NCI-H524 treated with DMSO at 0.1 percent for 48 hours (cell line): ENCODE measurements around the gene CCNQ.

Experiments
- DNase-seq: peaks from one replicate; lab custom pipeline; 2025; lab: John Stamatoyannopoulos, UW

CCNQ gene

DNA sequence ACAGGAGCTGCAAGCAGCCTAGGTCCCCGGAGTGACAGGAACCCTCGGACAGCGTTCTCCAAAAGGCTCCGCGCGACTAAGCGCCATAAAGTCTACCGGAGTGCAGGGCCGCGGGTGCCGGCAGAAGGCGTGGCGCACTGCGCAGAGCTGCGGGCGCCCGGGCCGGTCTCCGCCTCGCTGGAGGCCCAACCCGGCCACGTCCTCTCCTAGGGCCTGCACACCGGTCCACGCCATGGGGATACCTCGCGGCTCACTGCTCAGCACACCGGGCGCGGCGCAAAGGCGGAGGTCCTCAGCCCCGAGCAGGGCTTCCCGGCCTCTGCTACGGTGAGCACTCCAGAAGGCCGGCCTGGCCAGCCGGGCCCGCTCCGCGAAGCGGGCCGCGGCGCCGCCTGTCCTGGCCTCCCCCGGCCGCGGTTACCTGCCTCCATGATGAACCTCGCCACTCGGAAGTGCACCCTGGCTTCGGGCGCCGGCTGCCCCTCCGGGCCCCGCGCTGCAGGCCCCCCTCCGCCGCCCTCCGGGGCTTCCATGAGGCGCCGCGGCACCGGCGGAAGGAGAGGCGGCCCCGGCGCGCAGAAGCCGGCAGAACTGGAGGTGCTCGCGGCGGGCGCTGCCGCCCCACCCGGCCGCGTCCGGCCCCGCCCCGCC is at the start of gene CCNQ:
CCNQ (minus strand) TSS at position 599 of the 651 bp plus-strand sequence; CDS start at position 533, 66 bp downstream.
- no peak for DNase-seq

DNA sequence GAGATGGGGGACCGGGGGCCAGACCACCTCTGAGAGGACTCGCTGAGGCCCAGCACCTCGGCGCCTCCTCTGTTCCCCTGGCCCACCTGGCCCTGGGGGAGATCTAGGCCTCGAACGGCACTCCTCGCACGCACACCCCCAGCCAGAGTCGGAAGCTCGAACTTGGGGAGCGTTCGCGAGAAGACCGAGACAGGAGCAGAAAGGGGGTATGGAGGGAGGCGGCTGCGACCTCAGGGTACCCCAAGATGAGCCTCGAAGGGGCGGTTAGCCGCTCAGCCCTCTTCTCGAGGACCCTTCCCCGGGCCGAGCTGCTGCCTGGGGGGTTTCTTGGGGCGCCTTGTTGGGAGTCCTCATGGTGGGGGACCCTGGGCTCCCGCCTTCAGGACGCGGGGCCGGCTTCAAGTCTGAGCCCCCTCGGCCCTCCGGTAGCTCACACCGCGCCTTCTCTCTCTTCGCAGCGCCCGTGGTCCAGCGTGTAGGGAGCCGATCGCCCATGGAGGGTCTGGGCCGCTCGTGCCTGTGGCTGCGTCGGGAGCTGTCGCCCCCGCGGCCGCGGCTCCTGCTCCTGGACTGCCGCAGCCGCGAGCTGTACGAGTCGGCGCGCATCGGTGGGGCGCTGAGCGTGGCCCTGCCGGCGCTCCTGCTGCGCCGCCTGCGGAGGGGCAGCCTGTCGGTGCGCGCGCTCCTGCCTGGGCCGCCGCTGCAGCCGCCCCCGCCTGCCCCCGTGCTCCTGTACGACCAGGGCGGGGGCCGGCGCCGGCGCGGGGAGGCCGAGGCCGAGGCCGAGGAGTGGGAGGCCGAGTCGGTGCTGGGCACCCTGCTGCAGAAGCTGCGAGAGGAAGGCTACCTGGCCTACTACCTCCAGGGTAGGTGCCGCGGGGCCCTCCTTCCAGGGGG is 48.8 kb upstream of the CCNQ start:
- DNase-seq: no peak

DNA sequence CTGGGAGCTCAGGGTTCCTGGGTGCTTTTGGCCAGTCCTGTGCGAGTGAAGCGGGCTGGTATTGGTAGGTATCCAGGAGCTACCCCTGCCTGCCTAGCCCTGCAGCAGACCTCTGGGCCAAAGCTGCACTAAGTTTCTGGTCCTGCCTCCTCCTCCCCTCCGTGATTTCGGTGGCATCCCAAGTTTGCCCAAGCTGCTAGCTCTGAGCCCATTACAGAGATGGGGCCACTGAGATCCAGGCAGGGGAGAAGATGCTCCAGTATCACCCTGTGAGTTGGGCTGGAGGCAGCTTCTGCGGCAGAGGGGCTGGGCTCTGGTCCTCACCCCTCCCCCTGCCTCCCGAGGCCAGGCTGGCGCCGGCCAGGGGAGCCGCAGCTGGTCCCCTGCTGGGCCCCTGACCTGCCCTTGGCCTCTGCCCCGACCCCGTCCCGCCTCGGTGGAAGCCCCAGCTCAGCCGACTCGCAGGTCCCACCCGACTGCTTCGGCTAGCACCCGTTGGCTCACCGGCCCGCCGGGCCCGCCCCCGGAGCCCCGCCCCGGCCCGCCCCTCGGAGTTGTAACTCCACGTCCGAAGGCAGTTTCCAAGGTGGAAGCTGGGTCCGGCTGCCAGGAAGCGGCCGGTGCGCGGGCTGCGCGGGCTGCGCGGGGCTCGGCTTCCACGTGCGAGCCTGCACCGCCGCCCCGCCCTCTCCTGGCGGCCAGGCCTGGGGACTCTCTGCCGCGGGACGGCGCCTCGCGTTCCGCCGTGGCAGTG is 47.9 kb upstream of the CCNQ start, which contains the start of gene DUSP9:
DUSP9 (plus strand) TSS at position 584 of the 754 bp plus-strand sequence. CDS start 751 bp downstream, outside the sequence.
- no peak for DNase-seq

DNA sequence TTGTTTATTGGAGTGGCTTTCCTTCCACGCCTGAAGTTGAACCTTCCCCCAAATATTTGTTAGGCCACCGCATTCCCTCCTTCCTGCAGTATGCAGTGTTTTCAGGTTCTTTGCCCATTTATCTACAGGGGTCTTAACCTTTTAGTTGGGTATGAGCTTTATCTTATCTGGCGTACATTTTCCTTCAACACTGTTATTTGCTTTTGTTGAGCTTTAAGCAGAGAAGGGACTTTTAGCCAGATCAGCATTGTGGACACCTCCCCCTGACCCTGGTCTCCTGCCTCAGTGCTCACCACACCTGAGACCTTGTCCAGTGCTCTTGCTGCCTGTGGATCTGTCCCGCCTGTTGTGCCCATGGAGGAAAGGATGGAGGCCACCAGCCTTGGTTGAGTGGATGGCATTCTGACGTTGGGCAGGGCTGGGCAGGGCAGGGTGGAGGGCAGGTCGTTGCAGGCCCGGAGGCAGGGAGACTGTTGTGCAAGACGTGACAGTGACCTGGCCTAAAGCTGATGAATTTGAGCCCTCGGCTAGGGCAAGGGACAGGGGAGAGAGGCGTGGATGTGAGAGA is 47.1 kb upstream of the CCNQ start:
- DNase-seq: no peak

DNA sequence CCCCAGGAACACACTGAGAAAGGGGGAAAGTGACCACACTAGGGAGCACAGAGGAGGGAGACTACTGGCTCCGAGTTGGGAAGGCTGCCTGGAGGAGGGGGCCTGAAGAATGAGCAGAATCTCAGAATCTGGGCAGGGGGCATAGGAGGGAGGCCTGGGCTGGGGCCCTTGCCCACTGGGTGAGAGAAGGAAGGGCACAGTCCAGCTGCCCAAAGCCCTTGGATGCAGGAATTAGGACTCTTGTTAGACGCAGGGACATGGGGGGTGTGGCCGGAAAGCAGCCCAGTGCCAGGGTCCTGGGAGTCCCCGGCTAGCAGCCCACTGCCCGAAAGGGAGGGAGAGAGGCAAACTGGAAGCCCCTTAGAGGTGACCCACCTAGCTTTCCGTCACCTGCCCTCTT is 46.2 kb upstream of the CCNQ start:
- DNase-seq: no peak

DNA sequence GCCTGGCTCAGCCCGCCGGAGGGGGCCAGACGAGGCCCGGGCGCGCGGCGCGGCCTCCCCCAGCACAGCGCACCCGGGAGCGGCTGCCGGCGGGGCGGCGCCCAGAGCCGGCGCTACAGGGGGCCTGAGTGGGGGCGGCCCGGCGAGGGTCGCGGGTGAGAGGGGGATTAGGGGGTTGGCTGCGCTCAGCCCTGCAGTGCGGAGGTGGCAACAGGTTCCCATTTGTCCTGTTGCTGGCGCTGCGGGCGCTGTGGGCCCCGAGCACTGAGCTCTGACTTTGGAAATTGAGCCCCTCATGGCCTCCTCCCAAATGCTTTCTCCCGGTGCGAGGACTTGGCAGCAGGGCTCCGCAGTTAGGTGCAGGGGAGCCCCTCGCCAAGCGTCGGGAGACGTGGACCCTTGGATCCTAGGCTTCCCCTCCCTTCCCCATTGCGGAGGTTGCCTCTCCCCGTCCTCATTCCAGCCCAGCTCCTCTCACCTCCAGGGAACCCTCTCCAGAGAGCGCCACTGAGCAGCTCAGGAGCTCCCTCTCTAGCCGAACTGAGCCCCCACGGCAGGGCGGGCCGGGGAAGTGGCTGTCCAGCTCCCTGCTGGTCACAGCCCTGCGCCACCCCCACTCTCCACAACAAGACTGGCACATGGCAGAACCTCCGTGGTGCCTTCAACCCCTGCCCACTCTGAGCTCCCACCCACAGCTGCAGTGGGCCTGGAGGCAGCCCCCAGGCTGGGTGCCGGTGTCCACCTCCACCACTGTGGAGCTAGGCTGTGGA is 45.6 kb upstream of the CCNQ start:
- no peak for DNase-seq

DNA sequence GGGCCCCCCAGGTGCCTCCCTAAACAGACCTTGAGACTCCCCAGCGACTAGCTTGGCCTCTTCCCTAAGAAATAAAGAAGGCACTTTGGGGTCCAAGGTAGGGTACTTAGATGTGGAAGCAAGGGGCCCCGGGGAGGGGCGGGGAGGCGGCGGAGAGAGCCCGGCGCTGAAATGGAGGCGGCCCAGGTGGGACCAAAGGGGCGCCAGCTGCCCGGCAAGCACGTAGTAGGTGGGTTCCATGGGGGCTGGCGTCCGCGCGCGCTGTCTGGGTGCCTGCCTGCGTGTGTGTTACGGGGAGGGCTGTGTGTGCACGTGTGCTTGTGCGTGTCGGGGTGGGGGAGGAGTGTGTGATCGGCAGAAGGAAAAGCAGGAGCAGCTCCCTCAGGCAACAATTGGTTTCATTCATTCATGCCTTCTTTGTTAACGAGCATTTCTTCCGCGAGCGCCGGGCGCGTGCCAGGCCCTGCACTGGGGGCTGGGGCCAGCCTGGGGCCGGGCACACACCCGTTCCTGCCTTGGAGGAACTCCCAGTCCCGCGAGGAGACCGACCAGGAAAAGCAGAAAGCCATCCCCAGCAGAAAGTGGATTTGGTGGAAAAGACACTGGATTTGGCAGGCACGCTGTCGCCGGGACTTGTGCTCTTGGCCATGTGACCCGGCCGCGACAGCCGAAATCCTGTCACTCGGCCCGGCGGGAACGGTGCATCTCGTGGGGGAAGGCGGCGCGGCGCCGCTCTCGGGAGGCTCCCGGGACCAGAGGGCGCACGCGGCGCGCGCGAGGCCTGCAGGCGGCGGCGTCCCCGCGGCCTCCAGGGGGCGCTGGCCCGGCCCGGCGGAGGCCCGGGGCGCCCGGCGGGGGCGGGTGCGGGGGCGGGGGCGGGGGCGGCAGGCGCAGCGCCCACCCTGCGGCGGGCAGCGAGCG is 44.8 kb upstream of the CCNQ start:
- DNase-seq: no peak

DNA sequence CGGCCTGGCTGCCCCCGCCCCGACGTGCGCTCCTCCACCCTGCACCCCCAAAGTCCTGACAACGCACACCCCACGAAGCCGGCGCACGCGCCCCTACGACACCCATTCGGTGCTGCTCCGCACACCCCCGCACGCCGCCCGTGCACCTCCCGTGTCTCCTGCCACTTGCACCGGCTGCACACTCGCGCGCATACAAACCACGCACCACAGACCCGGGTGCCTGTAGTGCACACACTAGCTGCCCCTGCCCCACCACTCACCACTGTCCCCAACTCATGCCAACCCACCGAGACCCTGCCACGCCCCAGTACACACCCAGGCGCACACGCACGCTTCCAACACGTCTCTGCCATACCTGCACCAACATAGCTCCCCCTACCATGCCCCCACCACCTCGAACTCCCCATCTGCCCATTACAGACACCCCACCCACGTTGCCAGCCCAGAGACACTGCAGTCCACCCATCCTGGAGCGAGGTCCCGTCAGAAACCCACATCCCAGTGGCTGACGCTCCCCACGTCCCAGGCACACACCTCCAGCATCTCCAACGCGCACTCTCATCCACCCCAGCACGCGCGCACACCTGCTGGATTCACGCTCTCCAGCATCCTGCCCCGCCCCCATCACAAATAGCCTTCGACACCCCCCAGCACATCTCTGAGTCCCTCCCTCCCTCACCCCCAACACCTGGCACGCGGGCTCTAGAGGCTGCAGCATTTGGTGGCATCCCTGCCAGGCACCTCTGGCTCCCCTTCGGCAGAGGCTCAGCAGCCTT is 43.9 kb upstream of the CCNQ start:
- DNase-seq: no peak

DNA sequence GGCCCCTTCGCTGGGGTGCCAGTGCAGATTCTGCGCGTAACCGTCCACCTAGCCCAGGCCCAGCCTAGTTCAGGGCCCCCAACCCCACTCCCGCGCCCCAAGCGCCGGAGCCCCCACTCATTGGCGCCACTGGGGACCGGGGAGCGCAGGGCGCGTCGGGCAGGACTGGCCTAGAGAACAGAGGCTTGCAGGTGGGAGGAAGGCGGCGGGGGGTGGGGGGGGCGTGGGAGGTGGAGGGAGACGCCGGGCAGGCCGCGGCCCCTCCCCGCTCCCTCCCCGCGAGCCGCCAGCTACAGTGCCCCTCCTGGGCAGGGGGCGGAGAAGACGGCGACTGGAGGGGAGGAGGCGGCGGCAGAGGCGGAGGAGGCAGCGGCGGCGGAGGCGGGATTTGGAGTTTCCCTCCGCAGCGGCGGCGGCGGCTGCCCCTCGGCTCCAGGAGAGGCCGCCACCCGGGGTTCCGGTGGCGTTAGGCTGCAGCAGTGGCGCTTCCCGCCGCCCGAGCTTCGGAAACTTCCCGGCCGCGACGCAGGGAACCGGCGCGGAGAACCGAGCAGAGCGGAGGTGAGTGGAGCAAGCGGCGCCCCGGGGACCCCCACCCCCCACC is 43.2 kb upstream of the CCNQ start:
- DNase-seq: no peak

DNA sequence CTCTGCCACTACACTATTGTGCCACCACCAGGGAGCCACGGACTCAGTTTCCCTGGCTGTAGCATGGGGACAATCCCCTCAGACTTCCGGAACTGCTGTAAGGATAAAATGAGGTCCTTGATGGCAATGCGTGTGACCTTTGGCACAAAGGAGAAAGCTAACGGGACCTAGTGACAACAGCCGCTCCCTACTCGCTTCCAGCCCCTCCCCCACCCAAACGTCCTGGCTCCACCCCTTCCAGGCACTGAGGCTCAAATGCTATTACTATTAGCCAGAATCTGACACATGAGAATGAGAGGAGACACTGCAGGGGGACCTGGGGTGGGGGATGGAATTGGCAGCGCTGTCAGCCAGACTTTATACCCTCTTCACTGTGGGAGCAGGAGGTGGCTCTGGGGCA is 42.7 kb upstream of the CCNQ start:
- DNase-seq: no peak

DNA sequence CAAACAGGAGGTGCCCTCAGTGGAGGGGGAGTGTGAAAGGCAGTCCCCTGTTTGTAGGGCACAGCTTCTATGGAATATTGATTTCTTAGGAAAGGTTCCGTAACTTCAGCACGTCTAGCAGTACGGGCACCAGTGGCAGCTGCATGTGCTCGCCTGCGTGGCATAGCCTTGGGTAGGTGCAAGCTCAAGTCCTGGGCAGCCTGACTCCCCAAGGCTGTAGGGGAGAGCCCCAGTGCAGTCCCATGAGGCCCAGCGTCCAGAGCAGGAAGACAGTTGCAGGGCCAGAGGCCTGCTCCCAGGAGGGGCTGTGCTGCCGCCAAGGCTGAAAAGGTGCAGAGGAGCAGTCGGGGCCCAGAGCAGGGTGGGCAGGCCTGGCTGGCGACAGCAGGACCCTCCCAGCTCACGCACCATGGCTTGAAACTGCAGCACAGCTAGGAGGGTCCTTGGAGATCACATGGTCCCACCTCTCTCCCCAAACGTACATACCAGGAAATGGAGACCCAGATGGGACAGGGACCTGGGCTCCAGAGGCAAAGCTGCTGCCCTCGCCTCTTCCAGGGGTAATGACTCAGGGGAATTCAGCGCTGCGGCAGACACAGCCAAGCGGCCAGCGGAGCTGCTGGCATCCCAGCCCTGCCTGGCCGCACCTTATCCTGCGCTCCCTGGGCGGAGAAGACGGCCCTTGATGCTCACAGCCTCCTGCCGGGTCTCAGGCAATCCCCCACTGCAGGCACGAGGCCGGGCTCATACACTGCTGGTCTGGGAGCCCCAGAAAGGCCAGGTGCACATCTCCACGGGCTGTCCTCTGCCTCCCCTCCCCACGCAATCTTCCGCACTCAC is 42.0 kb upstream of the CCNQ start:
- DNase-seq: no peak

DNA sequence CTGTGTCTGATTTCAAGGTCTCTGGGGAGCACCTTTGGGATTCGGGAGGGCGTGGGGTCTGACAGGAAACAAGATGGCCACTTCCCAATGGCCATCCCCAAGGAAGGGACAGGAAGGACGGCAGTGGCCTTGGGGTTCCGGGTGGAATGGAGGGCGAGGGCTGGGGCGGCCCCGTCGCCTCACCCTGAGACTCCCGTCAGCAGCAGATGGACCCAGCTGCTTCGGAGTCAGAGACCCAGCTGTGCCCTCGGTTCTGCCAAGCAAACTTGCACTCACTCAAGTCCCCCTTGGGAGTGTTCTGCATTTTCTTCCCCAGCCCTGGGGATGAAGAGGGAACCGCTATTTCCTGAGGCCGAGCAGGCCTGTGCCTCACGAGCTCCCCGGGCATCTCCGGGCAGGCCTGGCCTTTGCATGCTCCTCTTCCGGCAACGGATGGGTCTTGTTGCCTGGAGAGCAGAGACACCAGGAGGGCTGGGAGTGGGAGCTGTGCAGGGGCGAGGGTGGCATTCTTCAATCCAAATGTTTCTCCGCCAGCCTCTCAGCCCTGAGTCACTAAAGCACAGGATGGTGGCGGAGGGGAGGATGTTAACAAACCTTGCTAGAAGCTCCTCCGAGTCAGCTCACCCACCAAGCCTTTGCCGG is 41.2 kb upstream of the CCNQ start:
- no peak for DNase-seq

DNA sequence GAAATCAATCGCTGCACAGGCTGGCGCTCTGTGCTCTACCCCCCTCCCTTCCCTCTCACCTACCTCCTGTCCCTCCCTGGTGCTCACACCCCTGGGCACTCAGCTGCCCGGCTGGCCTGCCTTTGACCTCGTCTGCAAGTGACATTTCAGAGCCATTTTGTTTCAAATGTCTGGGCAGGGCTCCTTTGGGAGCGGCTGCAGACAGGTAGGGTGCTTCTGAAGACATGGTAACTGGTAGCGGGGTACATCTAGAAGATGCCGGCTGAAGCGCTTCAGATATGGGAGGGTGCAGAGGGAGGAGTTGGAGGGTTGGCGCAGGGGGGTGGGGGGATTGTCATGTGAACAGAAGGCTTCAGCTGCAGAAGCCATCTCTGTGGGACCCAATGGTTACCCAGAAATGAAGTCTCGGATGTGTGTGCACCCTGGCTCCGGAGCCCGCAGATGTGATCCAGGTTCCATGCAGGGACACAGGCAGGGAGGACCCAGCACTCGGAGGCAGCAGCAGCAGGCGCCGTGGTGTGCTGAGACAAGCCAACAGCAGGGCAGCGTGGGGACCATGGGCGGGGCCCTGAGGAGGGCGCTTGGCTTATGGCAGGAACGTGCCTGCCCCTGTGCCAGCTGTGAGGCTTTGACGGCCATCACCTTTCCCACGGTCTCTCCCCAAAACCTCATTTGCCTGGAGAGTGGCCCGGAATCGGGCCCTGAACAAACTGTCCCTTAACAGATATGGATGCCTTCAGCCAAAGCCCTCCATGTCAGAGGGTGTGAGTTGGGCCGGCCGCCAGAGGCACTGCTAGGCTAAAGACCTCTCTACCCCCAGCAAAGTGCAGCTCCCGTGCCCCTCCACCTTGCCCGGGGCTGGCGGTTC is 40.5 kb upstream of the CCNQ start:
- no peak for DNase-seq

DNA sequence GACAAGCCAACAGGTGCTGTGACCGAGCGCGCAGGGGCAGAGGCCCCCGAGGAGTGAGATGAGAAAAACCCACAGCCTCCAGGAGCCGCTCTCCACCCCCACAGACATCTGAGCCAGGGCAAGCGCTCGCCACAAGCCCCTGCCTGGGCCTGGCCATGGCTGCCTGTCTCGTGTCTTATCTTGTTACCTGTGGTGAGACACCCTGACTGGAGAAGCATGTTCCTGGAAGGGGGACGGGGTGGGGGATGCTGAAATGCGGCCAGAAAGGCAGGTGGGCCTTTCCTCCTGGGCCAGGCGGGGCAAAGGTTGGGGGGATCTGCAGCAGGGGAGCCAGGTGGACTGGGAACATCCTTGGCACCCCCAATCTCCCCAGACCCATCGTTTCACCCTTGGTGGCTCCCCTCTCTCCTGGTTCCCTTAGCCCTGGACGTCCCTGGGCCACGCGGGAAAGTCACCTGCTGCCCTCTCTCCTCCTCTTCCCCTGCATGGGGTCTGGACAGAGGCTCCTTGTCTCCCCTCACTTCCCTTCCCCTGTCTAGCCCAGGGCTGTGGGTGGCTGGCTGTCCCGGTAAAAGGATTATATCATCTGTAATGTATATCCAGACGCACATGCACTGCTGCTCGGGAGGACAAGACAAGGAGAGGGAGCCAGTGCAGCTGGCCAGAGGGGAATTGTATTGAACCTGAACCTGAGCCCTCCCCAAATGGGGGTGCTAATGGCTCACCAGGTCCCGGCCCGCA is 39.7 kb upstream of the CCNQ start:
- no peak for DNase-seq

DNA sequence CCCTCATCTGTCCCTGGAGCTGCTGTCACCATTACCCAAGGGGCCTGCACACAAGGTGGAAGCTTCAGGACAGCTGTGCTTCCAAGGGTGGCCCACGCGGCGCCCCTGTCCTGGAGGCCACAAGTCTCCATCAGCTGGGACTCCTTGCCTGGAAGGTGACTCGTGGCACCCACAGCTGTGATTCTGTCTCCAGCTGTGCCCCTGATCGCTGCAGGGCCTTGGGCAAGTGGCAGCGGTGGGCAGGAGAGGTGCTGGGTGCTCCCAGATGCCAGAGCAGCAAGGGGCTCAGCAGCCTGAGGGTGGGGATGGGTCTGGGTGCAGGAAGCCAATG is 39.1 kb upstream of the CCNQ start:
- DNase-seq: no peak
